Endothelial cell (in vitro differentiated cells): ENCODE data around the gene MYO7B. TPM values are rescaled to one million over a fixed set of nuclear protein-coding genes. Genes with fewer than 3 reads are reported as not detected.

Experiments
- DNase-seq: peaks from one replicate; pipeline ENCODE4 v3.0.0; 2021; ENCODE audit warnings: low spot score
- H3K27ac Mint-ChIP-seq: one replicate; pipeline ENCODE4 v1.8.0; 2021; ENCODE audit warnings: mixed read lengths, inconsistent platforms; ENCODE audit not compliant: unreplicated experiment
- H3K27me3 Mint-ChIP-seq: one replicate; pipeline ENCODE4 v1.8.0; 2021; ENCODE audit warnings: mild to moderate bottlenecking, moderate library complexity, mixed read lengths, inconsistent platforms; ENCODE audit not compliant: unreplicated experiment
- H3K36me3 Mint-ChIP-seq: one replicate; pipeline ENCODE4 v1.8.0; 2021; ENCODE audit warnings: mild to moderate bottlenecking, low read depth, mixed read lengths, inconsistent platforms; ENCODE audit not compliant: unreplicated experiment
- H3K4me1 Mint-ChIP-seq: one replicate; pipeline ENCODE4 v1.8.0; 2021; ENCODE audit warnings: mild to moderate bottlenecking, mixed read lengths, inconsistent platforms; ENCODE audit not compliant: unreplicated experiment
- H3K4me3 Mint-ChIP-seq: one replicate; pipeline ENCODE4 v1.8.0; 2021; ENCODE audit warnings: mild to moderate bottlenecking, mixed read lengths, inconsistent platforms; ENCODE audit not compliant: unreplicated experiment
- H3K9me3 Mint-ChIP-seq: one replicate; pipeline ENCODE4 v1.8.0; 2021; ENCODE audit warnings: mixed read lengths, inconsistent platforms; ENCODE audit not compliant: unreplicated experiment
- CTCF ChIP-seq: fragments of 200-600 bp; sonication (generic); IDR thresholded peaks from one replicate; pipeline ENCODE4 v1.5.0; 2021; ENCODE audit warnings: antibody characterized with exemption; ENCODE audit not compliant: unreplicated experiment
- total RNA-seq: library from RNA; stranded (reverse); fragmentation: NEBNext Ultra II Directional; extraction: Animal tissue kit (Norgen Biotek cat#: 25700); gene quantifications from one replicate; pipeline ENCODE4 v1.2.1, GENCODE V29; 2021; ENCODE audit not compliant: unreplicated experiment

The MYO7B gene
- total RNA-seq, 1 donor from 2014 or later: 0.90 TPM

- no peaks in the 10 kb centered on the region for H3K36me3 Mint-ChIP-seq
- H3K4me3 Mint-ChIP-seq: no peak overlapping the region
- no peak for TF ChIP-seq CTCF
- H3K27me3 Mint-ChIP-seq: peaks cover 21% of the 10 kb centered on the region
- no peak overlapping the region for H3K27ac Mint-ChIP-seq
- no peak for DNase-seq
- H3K4me1 Mint-ChIP-seq: peaks cover 2% of the 10 kb centered on the region
- no peaks in the 10 kb centered on the region for H3K9me3 Mint-ChIP-seq
Measured at GRCh38 chr2:127672341-127673224, 137.1 kb downstream of the MYO7B start.

GRCh38 chr2:127673291-127674069, 138.0 kb downstream of the MYO7B start:
- Mint-ChIP-seq H3K4me1 (peaks cover 5% of the 10 kb centered on the region), H3K9me3 (no peaks in the 10 kb centered on the region), H3K36me3 (no peaks in the 10 kb centered on the region), H3K27ac (no peak overlapping the region), H3K27me3 (peaks cover 21% of the 10 kb centered on the region), H3K4me3 (no peak overlapping the region)
- no peak for DNase-seq
- TF ChIP-seq CTCF: no peak

- DNase-seq: no peak
- no peak overlapping the region for H3K27ac Mint-ChIP-seq
Measured at GRCh38 chr2:127674241-127675209, 139.0 kb downstream of the MYO7B start.

More at GRCh38 chr2:127674241-127675209, 139.0 kb downstream of the MYO7B start:
- H3K27me3 Mint-ChIP-seq: peaks cover 21% of the 10 kb centered on the region
- H3K4me3 Mint-ChIP-seq: peak overlapping the region; percentile 81
- peaks cover 5% of the 10 kb centered on the region for H3K4me1 Mint-ChIP-seq
- TF ChIP-seq CTCF: no peak
- H3K36me3 Mint-ChIP-seq: no peaks in the 10 kb centered on the region
- no peaks in the 10 kb centered on the region for H3K9me3 Mint-ChIP-seq
